HG03095 (cell line): Measurements from ENCODE around the gene HYAL1.

ENCODE experiments used
- ATAC-seq: cut with Tn5 transposase; IDR thresholded peaks from one replicate; pipeline ENCODE4 v1.9.1; 2021; ENCODE audit warnings: moderate library complexity; ENCODE audit not compliant: unreplicated experiment

HYAL1 gene

GRCh38 chr3:50303013-50303815 is at the start of gene HYAL1:
HYAL1 (minus strand) TSS chr3:50303574; CDS start chr3:50302956, 618 bp downstream.
- no peak for ATAC-seq

- ATAC-seq, result no peak
Measured at GRCh38 chr3:50352781-50353180, 49.4 kb upstream of the HYAL1 start.

- ATAC-seq, result no peak
Measured at GRCh38 chr3:50351323-50351697, 47.9 kb upstream of the HYAL1 start.

- peak; percentile 76 for ATAC-seq
Measured at GRCh38 chr3:50350527-50351322, 47.4 kb upstream of the HYAL1 start, which contains the start of the genes CYB561D2 and NPRL2. CYB561D2 (plus strand) TSS chr3:50350862; CDS start chr3:50351434, 572 bp downstream. NPRL2 (minus strand) TSS chr3:50350775; CDS start chr3:50350652, 123 bp downstream.

- no peak for ATAC-seq
Measured at GRCh38 chr3:50350213-50350526, 46.8 kb upstream of the HYAL1 start.

GRCh38 chr3:50347187-50347813 is 43.9 kb upstream of the HYAL1 start:
- ATAC-seq, result no peak

GRCh38 chr3:50345586-50346234 is 42.3 kb upstream of the HYAL1 start, which contains the start of gene ZMYND10:
ZMYND10 (minus strand) TSS chr3:50345732; CDS start chr3:50345579, 153 bp downstream.
- ATAC-seq, result no peak

- no peak for ATAC-seq
Measured at GRCh38 chr3:50345008-50345407, 41.6 kb upstream of the HYAL1 start.

GRCh38 chr3:50342813-50343633 is 39.6 kb upstream of the HYAL1 start:
- no peak for ATAC-seq

- ATAC-seq, result no peak
Measured at GRCh38 chr3:50341996-50342650, 38.7 kb upstream of the HYAL1 start.

- ATAC-seq, result no peak
Measured at GRCh38 chr3:50341537-50341936, 38.2 kb upstream of the HYAL1 start.

GRCh38 chr3:50340448-50341329 is 37.3 kb upstream of the HYAL1 start, which contains the start of gene RASSF1:
RASSF1 (minus strand) TSS chr3:50340836; CDS start chr3:50340805, 31 bp downstream.
- ATAC-seq, result peak; percentile 19

GRCh38 chr3:50340147-50340447 is 36.7 kb upstream of the HYAL1 start:
- no peak for ATAC-seq

- no peak for ATAC-seq
Measured at GRCh38 chr3:50339485-50340146, 36.2 kb upstream of the HYAL1 start.

GRCh38 chr3:50338965-50339364 is 35.6 kb upstream of the HYAL1 start:
- ATAC-seq, result no peak

- ATAC-seq, result peak; percentile 64
Measured at GRCh38 chr3:50337175-50337861, 33.9 kb upstream of the HYAL1 start.

GRCh38 chr3:50336452-50337174 is 33.2 kb upstream of the HYAL1 start:
- ATAC-seq, result peak; percentile 23
